Measurements from ENCODE around the gene MED29. TPM values are rescaled to one million over a fixed set of nuclear protein-coding genes. Genes with fewer than 3 reads are reported as not detected.

MED29 gene
- total RNA-seq, 1 experiment from 2014 or later, result 42.9 TPM

- Mint-ChIP-seq H3K4me1 (peaks cover 1% of the 10 kb centered on the region; the same call in 1 of the 2 replicates), H3K27ac (no peak overlapping the region), H3K9me3 (no peaks in the 10 kb centered on the region), H3K36me3 (peaks cover 80% of the 10 kb centered on the region), H3K4me3 (no peak overlapping the region), H3K27me3 (ENCODE audit: low read depth) (no peaks in the 10 kb centered on the region)
- CTCF ChIA-PET, result interaction anchor here (0.6 kb wide), 1 partner anchor 34 kb away, joined by 3 read pairs; no protein-coding TSS in a partner anchor
- no peak for ATAC-seq
- no peak for TF ChIP-seq ATF6 (CRISPR knock-in tag; IDR thresholded peaks at IDR 0.05)
- TF ChIP-seq HMGA2 (CRISPR knock-in tag; IDR thresholded peaks at IDR 0.05), result no peak
- TF ChIP-seq SP1 (CRISPR knock-in tag; conservative IDR thresholded peaks at IDR 0.05), result no peak
- no peak for TF ChIP-seq HMGXB4 (CRISPR knock-in tag; IDR thresholded peaks at IDR 0.05)
- TF ChIP-seq ZNF425 (CRISPR knock-in tag; conservative IDR thresholded peaks at IDR 0.05), result no peak
- TF ChIP-seq IRF2 (CRISPR knock-in tag; IDR thresholded peaks at IDR 0.05; ENCODE audit: borderline replicate concordance, low read depth), result no peak
- no peak for TF ChIP-seq IRF1 (CRISPR knock-in tag; IDR thresholded peaks at IDR 0.05)
- POLR2A ChIA-PET, result no interaction called here
- DNase-seq (ENCODE audit: low spot score), result no peak
Measured at GRCh38 chr19:39379865-39380396, 11.2 kb upstream of the MED29 start.

- Mint-ChIP-seq H3K9me3 (no peaks in the 10 kb centered on the region), H3K4me1 (peaks cover 7% of the 10 kb centered on the region; the same call in 1 of the 2 replicates), H3K4me3 (no peak overlapping the region), H3K27me3 (ENCODE audit: low read depth) (no peaks in the 10 kb centered on the region), H3K27ac (no peak overlapping the region; the same call in 1 of the 2 replicates), H3K36me3 (peaks cover 75% of the 10 kb centered on the region)
- DNase-seq (ENCODE audit: low spot score) (no peak), ATAC-seq (no peak)
- ChIA-PET CTCF (interaction anchor here (0.6 kb wide), 1 partner anchor 35 kb away, joined by 3 read pairs; no protein-coding TSS in a partner anchor), POLR2A (no interaction called here)
- TF ChIP-seq ATF1 (CRISPR knock-in tag; IDR thresholded peaks at IDR 0.05), result no peak
- TF ChIP-seq ZMAT4 (CRISPR knock-in tag; IDR thresholded peaks at IDR 0.05), result no peak
- TF ChIP-seq GTF2I (CRISPR knock-in tag; conservative IDR thresholded peaks at IDR 0.05), result no peak
- no peak for TF ChIP-seq ZNF121 (CRISPR knock-in tag; IDR thresholded peaks at IDR 0.05)
- TF ChIP-seq USF1 (CRISPR knock-in tag; IDR thresholded peaks at IDR 0.05), result no peak
- no peak for TF ChIP-seq CREB1 (CRISPR knock-in tag; IDR thresholded peaks at IDR 0.05)
- TF ChIP-seq NR3C1 (CRISPR knock-in tag; conservative IDR thresholded peaks at IDR 0.05; ENCODE audit: low read depth), result no peak
- no peak for TF ChIP-seq ATF2 (CRISPR knock-in tag; IDR thresholded peaks at IDR 0.05; ENCODE audit: borderline replicate concordance, low read depth)
- no peak for TF ChIP-seq FOXK1 (CRISPR knock-in tag; IDR thresholded peaks at IDR 0.05)
- TF ChIP-seq NFYB (CRISPR knock-in tag; conservative IDR thresholded peaks at IDR 0.05; ENCODE audit: low read depth), result no peak
- no peak for TF ChIP-seq HMGA2 (CRISPR knock-in tag; IDR thresholded peaks at IDR 0.05)
- no peak for TF ChIP-seq PRDM15 (CRISPR knock-in tag; IDR thresholded peaks at IDR 0.05)
- no peak for TF ChIP-seq FOXP1 (CRISPR knock-in tag; IDR thresholded peaks at IDR 0.05; ENCODE audit: borderline replicate concordance)
Measured at GRCh38 chr19:39380521-39381502, 10.4 kb upstream of the MED29 start.

All from WTC11 (cell line).